ENCODE measurements around the gene DRD2.

DNA sequence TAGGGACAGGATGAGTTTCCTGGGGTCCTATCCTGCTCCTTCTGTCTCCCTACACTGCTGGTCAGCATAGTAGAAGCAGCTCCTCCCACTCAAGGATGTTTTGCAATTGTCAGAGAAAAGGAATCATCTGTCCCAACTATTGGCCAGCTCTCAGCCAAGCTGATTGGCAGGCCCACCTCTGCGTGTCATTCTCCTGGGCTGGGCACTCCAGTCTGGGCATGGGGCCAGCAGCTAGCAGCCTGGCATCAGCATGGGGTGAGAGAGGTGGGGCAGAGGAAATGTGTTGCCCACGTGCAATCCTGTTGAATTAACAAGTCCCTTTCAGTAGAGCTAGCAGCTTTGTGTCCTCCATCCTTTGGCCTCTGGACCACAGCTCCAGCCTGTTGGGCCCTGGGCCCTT is 73.5 kb downstream of the DRD2 start:
- TF ChIP-seq, protein P1, sequence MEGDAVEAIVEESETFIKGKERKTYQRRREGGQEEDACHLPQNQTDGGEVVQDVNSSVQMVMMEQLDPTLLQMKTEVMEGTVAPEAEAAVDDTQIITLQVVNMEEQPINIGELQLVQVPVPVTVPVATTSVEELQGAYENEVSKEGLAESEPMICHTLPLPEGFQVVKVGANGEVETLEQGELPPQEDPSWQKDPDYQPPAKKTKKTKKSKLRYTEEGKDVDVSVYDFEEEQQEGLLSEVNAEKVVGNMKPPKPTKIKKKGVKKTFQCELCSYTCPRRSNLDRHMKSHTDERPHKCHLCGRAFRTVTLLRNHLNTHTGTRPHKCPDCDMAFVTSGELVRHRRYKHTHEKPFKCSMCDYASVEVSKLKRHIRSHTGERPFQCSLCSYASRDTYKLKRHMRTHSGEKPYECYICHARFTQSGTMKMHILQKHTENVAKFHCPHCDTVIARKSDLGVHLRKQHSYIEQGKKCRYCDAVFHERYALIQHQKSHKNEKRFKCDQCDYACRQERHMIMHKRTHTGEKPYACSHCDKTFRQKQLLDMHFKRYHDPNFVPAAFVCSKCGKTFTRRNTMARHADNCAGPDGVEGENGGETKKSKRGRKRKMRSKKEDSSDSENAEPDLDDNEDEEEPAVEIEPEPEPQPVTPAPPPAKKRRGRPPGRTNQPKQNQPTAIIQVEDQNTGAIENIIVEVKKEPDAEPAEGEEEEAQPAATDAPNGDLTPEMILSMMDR (conservative IDR thresholded peaks at IDR 0.05), result no peak
- TF ChIP-seq ZFX (IDR thresholded peaks at IDR 0.05), result no peak
